Caco-2 (cell line): ENCODE results near the gene LGALS4. TPM values are rescaled to one million over a fixed set of nuclear protein-coding genes. Genes with fewer than 3 reads are reported as not detected.

Source experiments
- BruUV-seq: library from RNA; stranded (reverse); fragments of 400-500 nt; replicated peaks from 2 replicates; lab custom pipeline; 2021; lab: Mats Ljungman, UMichigan
- CTCF ChIA-PET: fragments of 300-600 bp; sonication (Branson Sonifier 250); formaldehyde crosslinking; loops from one replicate; lab custom pipeline; 2022; ENCODE audit warnings: antibody characterized with exemption; lab: Charles Lee
- POLR2A ChIA-PET: fragments of 300-600 bp; sonication (Branson Sonifier 250); formaldehyde crosslinking; loops from one replicate; lab custom pipeline; 2022; ENCODE audit warnings: antibody characterized with exemption; lab: Charles Lee
- DNase-seq, 2 experiments: peaks; one replicate each; pipeline versions ENCODE4 v3.0.0 to v3.0.0-alpha.2; 2020 to 2022
- H3K27me3 ChIP-seq: replicated peaks from 2 replicates; pipeline ENCODE4 v1.6.0; 2011; ENCODE audit warnings: low read length; ENCODE audit not compliant: control insufficient read depth, insufficient read depth
- H3K36me3 ChIP-seq: 2 replicates; pipeline ENCODE4 v1.5.1; 2011; ENCODE audit warnings: low read length; ENCODE audit not compliant: control insufficient read depth, insufficient read depth
- H3K4me1 ChIP-seq: fragments of 250-450 bp; sonication (Bioruptor Pico); 2 replicates; pipeline ENCODE4 v1.5.1; 2020; ENCODE audit warnings: mild to moderate bottlenecking
- H3K4me3 ChIP-seq: 2 replicates; pipeline ENCODE4 v1.5.1; 2011; ENCODE audit warnings: low read depth, mild to moderate bottlenecking, control low read depth, low read length
- H3K9me3 ChIP-seq: fragments of 250-450 bp; sonication (Bioruptor Pico); 2 replicates; pipeline ENCODE4 v1.5.1; 2020; ENCODE audit warnings: mild to moderate bottlenecking, moderate library complexity
- H3K27ac Mint-ChIP-seq: one replicate; pipeline ENCODE4 v1.8.0; 2022; ENCODE audit warnings: mixed read lengths; ENCODE audit not compliant: unreplicated experiment
- H3K27me3 Mint-ChIP-seq: one replicate; pipeline ENCODE4 v1.8.0; 2022; ENCODE audit warnings: mixed read lengths; ENCODE audit not compliant: insufficient read depth, unreplicated experiment
- H3K36me3 Mint-ChIP-seq: one replicate; pipeline ENCODE4 v1.8.0; 2022; ENCODE audit warnings: mild to moderate bottlenecking, mixed read lengths; ENCODE audit not compliant: insufficient read depth, unreplicated experiment
- H3K4me1 Mint-ChIP-seq: one replicate; pipeline ENCODE4 v1.8.0; 2022; ENCODE audit warnings: low read depth, mixed read lengths; ENCODE audit not compliant: unreplicated experiment
- H3K4me3 Mint-ChIP-seq: one replicate; pipeline ENCODE4 v1.8.0; 2022; ENCODE audit warnings: mild to moderate bottlenecking, moderate library complexity, mixed read lengths; ENCODE audit not compliant: unreplicated experiment
- H3K9me3 Mint-ChIP-seq: one replicate; pipeline ENCODE4 v1.8.0; 2022; ENCODE audit warnings: mixed read lengths; ENCODE audit not compliant: unreplicated experiment
- CTCF ChIP-seq, 2 experiments: fragments of 200-600 bp in 1 of 2; IDR thresholded peaks; 1 replicate in 1 of 2; 2 replicates in 1 of 2; pipeline versions ENCODE4 v1.5.1 to v1.8.0; 2011 to 2022; ENCODE audit warnings: antibody characterized with exemption in 1 of 2, control low read depth in 1 of 2, inconsistent platforms in 1 of 2, low read depth in 1 of 2, low read length in 1 of 2, mild to moderate bottlenecking in 1 of 2, moderate library complexity in 1 of 2; ENCODE audit not compliant: insufficient read depth in 1 of 2, severe bottlenecking in 1 of 2, unreplicated experiment in 1 of 2
- intact Hi-C: fragments of 100-400 bp; cut with micrococcal nuclease; formaldehyde crosslinking; loops from one replicate; pipeline ENCODE4 v1.10.0; 2022; ENCODE audit not compliant: unreplicated experiment
- total RNA-seq: library from RNA; stranded (reverse); gene quantifications from 2 replicates; pipeline ENCODE4 v1.2.3, GENCODE V29; 2022

LGALS4 gene
- total RNA-seq, 1 experiment from 2014 or later: 2.2 TPM

GRCh38 chr19:38844093-38844686, 31.4 kb upstream of the LGALS4 start:
- Mint-ChIP-seq H3K36me3 (peaks cover 100% of the 10 kb centered on the region), H3K4me1 (peaks cover 33% of the 10 kb centered on the region), H3K4me3 (no peak overlapping the region), H3K27ac (peak overlapping the region; percentile 14), H3K9me3 (no peaks in the 10 kb centered on the region), H3K27me3 (no peaks in the 10 kb centered on the region)
- peaks cover 39% of the 10 kb centered on the region for H3K36me3 ChIP-seq
- intact Hi-C loops: no loop called here
- H3K9me3 ChIP-seq: no peaks in the 10 kb centered on the region
- peaks cover 18% of the 10 kb centered on the region for H3K4me1 ChIP-seq
- BruUV-seq: no TSS peak
- ChIA-PET POLR2A (interaction anchor here (0.6 to 1.2 kb wide), 3 partner anchors 16 to 86 kb away, joined by 3 to 4 read pairs (median 4); partner anchors contain the start of genes MRPS12, NFKBIB, SARS2 and SIRT2), CTCF (interaction anchor here (0.6 kb wide), 1 partner anchor 326 kb away, joined by 3 read pairs; no protein-coding TSS in a partner anchor)
- no peak for TF ChIP-seq CTCF (IDR thresholded peaks at IDR 0.05; ENCODE audit: insufficient read depth in 1 of 2, low read depth in 1 of 2, low read length in 1 of 2, severe bottlenecking in 1 of 2, unreplicated experiment in 1 of 2)
- no peaks in the 10 kb centered on the region for H3K27me3 ChIP-seq
- DNase-seq: no peak
- no peak overlapping the region for H3K4me3 ChIP-seq

GRCh38 chr19:38843175-38843758, 30.5 kb upstream of the LGALS4 start:
- POLR2A ChIA-PET: no interaction called here

More at GRCh38 chr19:38843175-38843758, 30.5 kb upstream of the LGALS4 start:
- Mint-ChIP-seq H3K4me1 (peaks cover 32% of the 10 kb centered on the region), H3K27me3 (no peaks in the 10 kb centered on the region), H3K36me3 (peaks cover 100% of the 10 kb centered on the region), H3K4me3 (no peak overlapping the region), H3K9me3 (no peaks in the 10 kb centered on the region), H3K27ac (no peak overlapping the region)
- BruUV-seq: no TSS peak
- Histone ChIP-seq H3K36me3 (peaks cover 39% of the 10 kb centered on the region), H3K4me3 (no peak overlapping the region), H3K27me3 (no peaks in the 10 kb centered on the region), H3K4me1 (peaks cover 24% of the 10 kb centered on the region), H3K9me3 (no peaks in the 10 kb centered on the region)
- intact Hi-C loops: no loop called here
- TF ChIP-seq CTCF (IDR thresholded peaks at IDR 0.05; ENCODE audit: insufficient read depth in 1 of 2, low read depth in 1 of 2, low read length in 1 of 2, severe bottlenecking in 1 of 2, unreplicated experiment in 1 of 2): no peak
- DNase-seq: no peak
- CTCF ChIA-PET: no interaction called here
